C4-2B (cell line): ENCODE data around the gene PSMB9.

ENCODE experiments used
- H3K27ac ChIP-seq: fragments of 450-650 bp; 2 replicates; pipeline ENCODE4 v1.5.1; 2017
- CTCF ChIP-seq: fragments of 450-650 bp; conservative IDR thresholded peaks from 2 replicates; pipeline ENCODE4 v1.5.1; 2017; ENCODE audit warnings: mild to moderate bottlenecking
- ZFX ChIP-seq: fragments of 450-650 bp; IDR thresholded peaks from 2 replicates; pipeline ENCODE4 v1.6.1; 2017

Gene PSMB9

GRCh38 chr6:32844839-32845383 is 9.1 kb upstream of the PSMB9 start:
- no peak overlapping the region for H3K27ac ChIP-seq
- TF ChIP-seq CTCF: no peak
- TF ChIP-seq ZFX: no peak

DNA sequence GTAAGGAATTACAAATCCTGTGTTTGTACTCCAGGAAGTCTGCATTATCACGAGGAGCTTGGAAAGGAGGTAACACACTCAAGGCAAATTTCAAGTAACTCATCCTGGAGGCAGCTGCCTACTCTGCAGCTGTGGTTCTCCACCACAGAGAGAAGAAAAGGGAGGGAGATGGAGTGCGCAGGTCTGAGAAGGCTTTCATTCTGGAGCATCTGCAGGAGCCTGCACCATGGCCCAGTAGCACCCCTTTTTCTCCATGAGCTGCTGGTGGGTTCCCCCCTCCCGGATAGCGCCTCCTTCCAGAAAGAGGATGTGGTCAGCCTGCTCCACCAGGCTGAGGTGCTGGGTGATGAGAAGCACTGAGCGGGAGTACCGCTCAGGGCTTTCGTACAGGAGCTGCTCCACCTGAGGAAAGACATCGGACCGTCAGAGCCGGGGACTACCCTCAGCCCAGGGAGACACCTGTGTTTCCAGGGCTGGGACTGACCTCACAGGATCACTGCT is 8.6 kb upstream of the PSMB9 start:
- TF ChIP-seq ZFX: no peak
- no peak for TF ChIP-seq CTCF
- H3K27ac ChIP-seq: no peak overlapping the region

DNA sequence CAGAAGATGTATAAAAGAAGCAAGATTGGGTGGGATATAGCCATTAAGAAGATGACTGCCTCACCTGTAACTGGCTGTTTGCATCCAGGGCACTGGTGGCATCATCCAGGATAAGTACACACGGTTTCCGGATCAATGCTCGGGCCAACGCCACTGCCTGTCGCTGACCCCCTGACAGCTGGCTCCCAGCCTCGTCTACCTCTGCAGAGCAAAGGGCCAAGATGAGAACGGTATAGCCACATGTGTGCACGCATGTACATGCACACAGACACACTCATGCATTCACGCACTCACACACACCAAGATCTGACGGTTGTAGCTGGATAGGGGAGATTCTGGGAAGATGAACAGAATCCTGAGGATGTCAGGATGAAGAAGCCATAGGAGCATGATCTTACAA is 7.0 kb upstream of the PSMB9 start:
- TF ChIP-seq ZFX (no peak), CTCF (no peak)
- H3K27ac ChIP-seq: no peak overlapping the region

GRCh38 chr6:32847795-32848194 is 6.2 kb upstream of the PSMB9 start:
- no peak for TF ChIP-seq CTCF

DNA sequence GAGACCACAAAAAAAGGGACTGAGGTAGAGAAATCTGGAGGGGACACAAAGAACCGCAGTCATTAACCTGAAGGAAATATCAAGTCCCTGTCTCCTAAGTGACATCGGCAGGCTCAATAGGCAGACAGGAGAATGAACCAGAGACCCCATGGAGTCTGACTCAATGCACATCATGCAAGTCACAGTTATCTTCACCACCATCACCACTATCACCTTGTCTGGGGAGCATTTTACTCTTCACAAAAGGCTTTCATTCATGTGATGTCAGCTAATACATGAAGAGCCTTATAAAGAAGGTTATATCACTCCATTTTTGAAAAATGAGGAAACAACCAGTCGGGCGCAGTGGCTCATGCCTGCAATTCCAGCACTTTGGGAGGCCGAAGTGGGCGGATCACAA is 4.9 kb upstream of the PSMB9 start:
- no peak overlapping the region for H3K27ac ChIP-seq
- TF ChIP-seq CTCF (no peak), ZFX (no peak)

More at GRCh38 chr6:32847795-32848194, 6.2 kb upstream of the PSMB9 start:
- no peak overlapping the region for H3K27ac ChIP-seq

DNA sequence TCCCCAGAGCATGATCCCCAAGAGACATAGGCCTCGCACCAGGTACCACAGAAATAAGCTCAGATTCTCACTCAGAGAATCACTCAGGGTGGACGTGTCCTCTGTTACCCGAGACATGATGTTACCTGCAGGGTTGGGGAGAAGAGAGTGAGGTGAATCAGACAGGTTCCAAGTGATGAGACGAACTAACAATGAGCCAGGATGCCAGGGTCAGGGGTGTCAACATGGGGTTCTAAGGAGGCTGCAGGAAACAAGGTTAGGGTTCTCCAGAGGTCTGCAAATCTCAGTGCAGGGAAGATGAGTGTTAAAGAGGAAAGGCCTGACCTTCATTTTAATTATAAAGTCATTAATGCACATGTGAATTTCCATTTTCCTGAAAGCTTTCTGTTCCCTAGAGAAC is 3.0 kb upstream of the PSMB9 start:
- no peak overlapping the region for H3K27ac ChIP-seq
- TF ChIP-seq ZFX (no peak), CTCF (no peak)

DNA sequence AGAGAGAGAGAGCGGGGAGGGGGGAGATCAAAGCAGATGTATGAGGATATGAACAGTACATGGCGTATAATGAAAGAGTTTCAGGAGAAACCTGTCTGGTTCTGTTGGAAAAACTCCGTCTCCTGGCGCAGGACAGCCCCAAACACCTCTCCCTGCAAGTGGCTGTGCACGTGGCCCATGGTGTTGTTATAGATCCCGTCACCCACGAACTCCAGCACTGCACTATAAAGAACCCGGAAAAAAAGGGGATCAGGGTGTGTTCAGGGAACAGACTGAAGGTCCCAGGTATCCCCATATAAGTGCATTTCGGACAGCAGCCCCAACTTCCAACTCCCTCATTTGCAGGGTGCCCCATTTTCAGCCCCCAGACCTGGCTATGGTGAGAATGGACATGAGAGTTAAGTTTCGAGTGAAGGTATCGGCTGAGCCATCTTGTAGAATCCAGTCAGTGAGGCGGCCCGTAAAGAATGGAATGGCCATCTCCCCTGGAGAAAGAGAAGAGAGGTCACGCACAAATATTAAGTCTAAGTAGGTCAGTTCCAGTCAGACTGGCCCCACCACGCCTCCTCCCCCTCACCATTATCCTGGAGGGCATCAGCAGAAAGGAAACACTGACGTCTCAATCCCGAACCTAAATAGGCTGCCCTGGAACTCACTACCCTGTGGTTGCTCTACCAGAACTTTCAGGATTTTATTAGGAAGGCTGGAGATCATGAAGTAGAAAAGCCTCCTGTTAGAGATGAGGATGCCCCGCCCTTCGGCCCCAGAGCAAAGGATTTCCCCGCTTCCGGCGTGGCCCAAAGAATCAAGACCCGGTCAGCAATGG is 1.8 kb upstream of the PSMB9 start:
- TF ChIP-seq ZFX (no peak), CTCF (no peak)
- peak overlapping the region; percentile 54; the same call in 1 of the 2 replicates for H3K27ac ChIP-seq
